ENCODE data around the gene TPK1. TPM values are rescaled to one million over a fixed set of nuclear protein-coding genes. Genes with fewer than 3 reads are reported as not detected.

The TPK1 gene
- total and polyA plus RNA-seq, 4 donors: 6.7 to 14.1 (median 12.4) TPM

- Histone ChIP-seq H3K4me1 (ENCODE audit: control insufficient read depth in 1 of 2, insufficient read depth in 2 of 2, low read length in 2 of 2) (no peaks in the 10 kb centered on the region), H3K36me3 (ENCODE audit: control insufficient read depth in 1 of 2, insufficient read depth in 2 of 2, low read length in 1 of 2) (no peaks in the 10 kb centered on the region), H3K27ac (ENCODE audit: low read depth in 1 of 2, low read length in 2 of 2) (no peak overlapping the region), H3K4me3 (ENCODE audit: low read length in 2 of 2) (no peak overlapping the region), H3K27me3 (ENCODE audit: control insufficient read depth in 1 of 2, insufficient read depth in 2 of 2, low read length in 1 of 2) (no peaks in the 10 kb centered on the region), H3K9me3 (ENCODE audit: control insufficient read depth, low read length) (no peaks in the 10 kb centered on the region)
- WGBS, 2 donors: 93 to 96% methylated on average over 1 of the region's 1 CpG
- no peak for DNase-seq
- no peak for ATAC-seq (ENCODE audit: low FRiP score)
- intact Hi-C loops (cut with DNase I): no loop called here
Measured at GRCh38 chr7:144717720-144718119, 118.1 kb downstream of the TPK1 start.

GRCh38 chr7:144713850-144714249 is 122.0 kb downstream of the TPK1 start:
- H3K27ac ChIP-seq (ENCODE audit: low read depth in 1 of 2, low read length in 2 of 2): no peak overlapping the region
- WGBS, 2 donors: 30 to 45% methylated on average over 2 of the region's 2 CpGs
- no peaks in the 10 kb centered on the region for H3K27me3 ChIP-seq (ENCODE audit: control insufficient read depth in 1 of 2, insufficient read depth in 2 of 2, low read length in 1 of 2)
- H3K4me1 ChIP-seq (ENCODE audit: control insufficient read depth in 1 of 2, insufficient read depth in 2 of 2, low read length in 2 of 2): no peaks in the 10 kb centered on the region
- intact Hi-C loops (cut with DNase I): no loop called here
- H3K36me3 ChIP-seq (ENCODE audit: control insufficient read depth in 1 of 2, insufficient read depth in 2 of 2, low read length in 1 of 2): no peaks in the 10 kb centered on the region
- DNase-seq (no peak), ATAC-seq (ENCODE audit: low FRiP score) (no peak)
- no peaks in the 10 kb centered on the region for H3K9me3 ChIP-seq (ENCODE audit: control insufficient read depth, low read length)
- no peak overlapping the region for H3K4me3 ChIP-seq (ENCODE audit: low read length in 2 of 2)

- Histone ChIP-seq H3K36me3 (ENCODE audit: control insufficient read depth in 1 of 2, insufficient read depth in 2 of 2, low read length in 1 of 2) (no peaks in the 10 kb centered on the region), H3K9me3 (ENCODE audit: control insufficient read depth, low read length) (no peaks in the 10 kb centered on the region), H3K27me3 (ENCODE audit: control insufficient read depth in 1 of 2, insufficient read depth in 2 of 2, low read length in 1 of 2) (no peaks in the 10 kb centered on the region), H3K27ac (ENCODE audit: low read depth in 1 of 2, low read length in 2 of 2) (no peak overlapping the region), H3K4me1 (ENCODE audit: control insufficient read depth in 1 of 2, insufficient read depth in 2 of 2, low read length in 2 of 2) (no peaks in the 10 kb centered on the region), H3K4me3 (ENCODE audit: low read length in 2 of 2) (no peak overlapping the region)
- ATAC-seq (ENCODE audit: low FRiP score) (no peak), DNase-seq (no peak)
- 86 to 90% methylated on average over 4 of the region's 4 CpGs for WGBS, 2 donors
- intact Hi-C loops (cut with DNase I): no loop called here
Measured at GRCh38 chr7:144710791-144711190, 125.1 kb downstream of the TPK1 start.

GRCh38 chr7:144709066-144709465 is 126.8 kb downstream of the TPK1 start:
- no peaks in the 10 kb centered on the region for H3K36me3 ChIP-seq (ENCODE audit: control insufficient read depth in 1 of 2, insufficient read depth in 2 of 2, low read length in 1 of 2)
- ATAC-seq (ENCODE audit: low FRiP score) (no peak), DNase-seq (no peak)
- intact Hi-C loops (cut with DNase I): no loop called here
- H3K27me3 ChIP-seq (ENCODE audit: control insufficient read depth in 1 of 2, insufficient read depth in 2 of 2, low read length in 1 of 2): no peaks in the 10 kb centered on the region
- 90 to 97% methylated on average over 1 of the region's 1 CpG for WGBS, 2 donors
- H3K27ac ChIP-seq (ENCODE audit: low read depth in 1 of 2, low read length in 2 of 2): no peak overlapping the region
- no peaks in the 10 kb centered on the region for H3K9me3 ChIP-seq (ENCODE audit: control insufficient read depth, low read length)
- no peak overlapping the region for H3K4me3 ChIP-seq (ENCODE audit: low read length in 2 of 2)
- no peaks in the 10 kb centered on the region for H3K4me1 ChIP-seq (ENCODE audit: control insufficient read depth in 1 of 2, insufficient read depth in 2 of 2, low read length in 2 of 2)

DNA sequence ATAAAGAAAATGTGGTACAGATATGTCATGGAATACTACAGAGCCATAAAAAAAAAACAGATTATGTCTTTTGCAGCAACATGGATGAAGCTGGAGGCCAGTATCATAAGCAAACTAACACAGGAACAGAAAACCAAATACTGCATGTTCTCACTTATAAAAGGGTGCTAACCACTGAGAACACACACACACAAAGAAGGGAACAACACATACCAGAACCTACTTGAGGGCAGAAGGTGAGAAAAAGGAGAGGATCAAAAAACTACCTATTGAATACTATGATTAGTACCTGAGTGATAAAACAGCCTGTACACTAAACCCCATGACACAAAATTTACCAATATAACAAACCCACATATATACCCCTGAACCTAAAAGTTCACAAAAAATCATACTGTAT is 144.6 kb downstream of the TPK1 start:
- H3K27me3 ChIP-seq (ENCODE audit: control insufficient read depth in 1 of 2, insufficient read depth in 2 of 2, low read length in 1 of 2): no peaks in the 10 kb centered on the region
- intact Hi-C loops (cut with DNase I): no loop called here
- H3K9me3 ChIP-seq (ENCODE audit: control insufficient read depth, low read length): no peaks in the 10 kb centered on the region
- ATAC-seq (ENCODE audit: low FRiP score) (no peak), DNase-seq (no peak)
- no peak overlapping the region for H3K27ac ChIP-seq (ENCODE audit: low read depth in 1 of 2, low read length in 2 of 2)
- H3K4me1 ChIP-seq (ENCODE audit: control insufficient read depth in 1 of 2, insufficient read depth in 2 of 2, low read length in 2 of 2): no peaks in the 10 kb centered on the region
- H3K36me3 ChIP-seq (ENCODE audit: control insufficient read depth in 1 of 2, insufficient read depth in 2 of 2, low read length in 1 of 2): no peaks in the 10 kb centered on the region
- no peak overlapping the region for H3K4me3 ChIP-seq (ENCODE audit: low read length in 2 of 2)

DNA sequence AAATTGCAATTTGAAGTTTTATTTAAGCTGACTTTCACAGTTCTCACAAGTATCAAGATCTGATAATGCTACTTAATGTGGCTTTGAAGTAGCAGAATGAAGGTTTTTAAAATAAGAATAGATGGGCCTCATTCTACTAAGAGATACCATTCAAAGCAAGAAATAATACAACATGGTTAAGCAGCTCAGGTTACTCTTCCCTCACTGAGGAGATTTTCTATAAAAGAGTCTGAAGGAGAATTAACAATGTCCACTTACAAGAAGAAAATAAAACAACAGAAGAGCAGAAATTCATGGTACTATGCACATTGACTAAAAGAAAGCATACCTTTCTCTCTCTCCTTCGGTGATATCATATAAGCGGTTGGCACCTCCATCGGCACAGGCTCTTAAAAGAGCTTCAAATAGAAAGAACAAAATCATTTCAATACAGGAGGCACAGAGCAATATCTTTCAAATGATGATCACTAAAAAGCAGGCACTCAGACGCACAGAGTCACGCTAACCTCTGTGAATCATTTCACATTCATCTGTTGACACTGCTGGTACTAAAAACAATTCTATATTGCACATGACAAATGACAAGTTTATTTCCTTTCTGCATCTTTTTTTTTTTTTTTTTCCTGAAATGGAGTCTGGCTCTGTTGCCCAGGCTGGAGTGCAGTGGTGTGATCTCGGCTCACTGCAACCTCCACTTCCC is 153.1 kb downstream of the TPK1 start:
- ATAC-seq (ENCODE audit: low FRiP score): no peak
- Histone ChIP-seq H3K36me3 (ENCODE audit: control insufficient read depth in 1 of 2, insufficient read depth in 2 of 2, low read length in 1 of 2) (no peaks in the 10 kb centered on the region), H3K4me3 (ENCODE audit: low read length in 2 of 2) (no peak overlapping the region), H3K27me3 (ENCODE audit: control insufficient read depth in 1 of 2, insufficient read depth in 2 of 2, low read length in 1 of 2) (no peaks in the 10 kb centered on the region), H3K27ac (ENCODE audit: low read depth in 1 of 2, low read length in 2 of 2) (no peak overlapping the region), H3K9me3 (ENCODE audit: control insufficient read depth, low read length) (no peaks in the 10 kb centered on the region), H3K4me1 (ENCODE audit: control insufficient read depth in 1 of 2, insufficient read depth in 2 of 2, low read length in 2 of 2) (no peaks in the 10 kb centered on the region)
- 95% methylated on average over 6 of the region's 6 CpGs for WGBS, 2 donors
- intact Hi-C loops (cut with DNase I): no loop called here
- no peak for DNase-seq

DNA sequence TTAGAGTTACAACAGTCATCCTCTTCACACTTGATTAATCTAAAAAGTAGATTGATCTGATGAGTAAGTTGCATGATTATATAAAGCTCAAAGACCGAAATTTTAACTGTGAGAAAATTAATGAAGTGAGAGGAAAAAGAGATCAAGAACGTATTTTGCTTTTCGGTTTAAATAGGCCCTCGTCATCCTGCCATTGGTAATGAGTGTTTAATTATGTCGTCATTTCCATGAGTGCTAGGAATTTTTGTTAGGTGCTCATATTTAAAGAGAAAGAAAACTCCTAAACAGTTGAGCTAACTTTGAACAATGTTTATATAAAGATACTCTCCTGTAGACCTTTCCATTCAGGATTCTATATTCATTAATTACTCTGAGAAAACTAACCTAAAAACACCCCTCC is 159.4 kb downstream of the TPK1 start:
- Histone ChIP-seq H3K27ac (ENCODE audit: low read depth in 1 of 2, low read length in 2 of 2) (no peak overlapping the region), H3K4me1 (ENCODE audit: control insufficient read depth in 1 of 2, insufficient read depth in 2 of 2, low read length in 2 of 2) (no peaks in the 10 kb centered on the region), H3K36me3 (ENCODE audit: control insufficient read depth in 1 of 2, insufficient read depth in 2 of 2, low read length in 1 of 2) (no peaks in the 10 kb centered on the region), H3K9me3 (ENCODE audit: control insufficient read depth, low read length) (no peaks in the 10 kb centered on the region), H3K27me3 (ENCODE audit: control insufficient read depth in 1 of 2, insufficient read depth in 2 of 2, low read length in 1 of 2) (no peaks in the 10 kb centered on the region), H3K4me3 (ENCODE audit: low read length in 2 of 2) (no peak overlapping the region)
- ATAC-seq (ENCODE audit: low FRiP score) (no peak), DNase-seq (no peak)
- intact Hi-C loops (cut with DNase I): no loop called here
- 90 to 93% methylated on average over 5 of the region's 5 CpGs for WGBS, 2 donors

GRCh38 chr7:144674550-144674949 is 161.3 kb downstream of the TPK1 start:
- Histone ChIP-seq H3K4me3 (ENCODE audit: low read length in 2 of 2) (no peak overlapping the region), H3K36me3 (ENCODE audit: control insufficient read depth in 1 of 2, insufficient read depth in 2 of 2, low read length in 1 of 2) (no peaks in the 10 kb centered on the region), H3K9me3 (ENCODE audit: control insufficient read depth, low read length) (no peaks in the 10 kb centered on the region), H3K27me3 (ENCODE audit: control insufficient read depth in 1 of 2, insufficient read depth in 2 of 2, low read length in 1 of 2) (no peaks in the 10 kb centered on the region), H3K27ac (ENCODE audit: low read depth in 1 of 2, low read length in 2 of 2) (no peak overlapping the region), H3K4me1 (ENCODE audit: control insufficient read depth in 1 of 2, insufficient read depth in 2 of 2, low read length in 2 of 2) (no peaks in the 10 kb centered on the region)
- DNase-seq (no peak), ATAC-seq (ENCODE audit: low FRiP score) (no peak)
- intact Hi-C loops (cut with DNase I): no loop called here

- WGBS, 2 donors: 84 to 90% methylated on average over 2 of the region's 2 CpGs
- Histone ChIP-seq H3K36me3 (ENCODE audit: control insufficient read depth in 1 of 2, insufficient read depth in 2 of 2, low read length in 1 of 2) (no peaks in the 10 kb centered on the region), H3K27ac (ENCODE audit: low read depth in 1 of 2, low read length in 2 of 2) (no peak overlapping the region), H3K9me3 (ENCODE audit: control insufficient read depth, low read length) (no peaks in the 10 kb centered on the region), H3K4me1 (ENCODE audit: control insufficient read depth in 1 of 2, insufficient read depth in 2 of 2, low read length in 2 of 2) (no peaks in the 10 kb centered on the region), H3K4me3 (ENCODE audit: low read length in 2 of 2) (no peak overlapping the region), H3K27me3 (ENCODE audit: control insufficient read depth in 1 of 2, insufficient read depth in 2 of 2, low read length in 1 of 2) (no peaks in the 10 kb centered on the region)
- DNase-seq (no peak), ATAC-seq (ENCODE audit: low FRiP score) (no peak)
- intact Hi-C loops (cut with DNase I): no loop called here
Measured at GRCh38 chr7:144672869-144673268, 163.0 kb downstream of the TPK1 start.

All from aorta (tissue), 5 donors.